SJSA1 (cell line): ENCODE measurements around the gene VPS33A. TPM values are rescaled to one million over a fixed set of nuclear protein-coding genes. Genes with fewer than 3 reads are reported as not detected.
A peak's percentile ranks its signal among the peaks of the same experiment; 100 is the strongest.

Source experiments
- DNase-seq, 2 experiments: peaks; one replicate each; pipeline ENCODE4 v3.0.0-alpha.2; 2015 to 2020; ENCODE audit warnings: low spot score in 2 of 2, low read depth in 1 of 2
- H3K27ac ChIP-seq: fragments of 250-450 bp; sonication (Bioruptor Pico); 2 replicates; pipeline ENCODE4 v1.5.1; 2020; ENCODE audit warnings: mild to moderate bottlenecking, moderate library complexity
- H3K27me3 ChIP-seq: fragments of 250-450 bp; sonication (Bioruptor Pico); replicated peaks from 2 replicates; pipeline ENCODE4 v1.5.1; 2020; ENCODE audit warnings: mild to moderate bottlenecking, moderate library complexity
- H3K36me3 ChIP-seq: fragments of 250-450 bp; sonication (Bioruptor Pico); 2 replicates; pipeline ENCODE4 v1.5.1; 2020; ENCODE audit warnings: mild to moderate bottlenecking
- H3K4me1 ChIP-seq: fragments of 250-450 bp; sonication (Bioruptor Pico); replicated peaks from 2 replicates; pipeline ENCODE4 v1.6.1; 2021; ENCODE audit warnings: mild to moderate bottlenecking
- H3K4me3 ChIP-seq: fragments of 250-450 bp; sonication (Bioruptor Pico); 2 replicates; pipeline ENCODE4 v1.5.1; 2020; ENCODE audit warnings: mild to moderate bottlenecking
- H3K9me3 ChIP-seq: fragments of 250-450 bp; sonication (Bioruptor Pico); replicated peaks from 2 replicates; pipeline ENCODE4 v1.5.1; 2020; ENCODE audit warnings: mild to moderate bottlenecking
- total RNA-seq: library from RNA; depleted of rRNA; stranded (reverse); fragments of >200 nt; shearing (Covaris generic); gene quantifications from 2 replicates; pipeline ENCODE4 v1.2.3, GENCODE V29; 2014; rRNA removed

The VPS33A gene
- 13.6 and 14.3 TPM in 2 replicates for total RNA-seq

GRCh38 chr12:122266230-122266901, at the start of gene VPS33A:
TSS of gene VPS33A (minus strand) at chr12:122266494. CDS start at chr12:122266408, 86 bp downstream.
- no peaks in the 10 kb centered on the region for H3K4me1 ChIP-seq
- H3K4me3 ChIP-seq, result peak within 1 kb of the TSS; percentile 69
- no peaks in the 10 kb centered on the region for H3K27me3 ChIP-seq
- H3K9me3 ChIP-seq, result no peaks in the 10 kb centered on the region
- peaks cover 10% of the 10 kb centered on the region for H3K36me3 ChIP-seq
- DNase-seq, result peak; percentile 91 to 97
- peak within 1 kb of the TSS; percentile 65 for H3K27ac ChIP-seq

- H3K36me3 ChIP-seq, result peaks cover 78% of the 10 kb centered on the region
- no peak overlapping the region for H3K27ac ChIP-seq
- H3K4me1 ChIP-seq, result no peaks in the 10 kb centered on the region; the same call in 1 of the 2 replicates
- H3K27me3 ChIP-seq, result no peaks in the 10 kb centered on the region
- no peak for DNase-seq
- H3K4me3 ChIP-seq, result no peak overlapping the region
- H3K9me3 ChIP-seq, result no peaks in the 10 kb centered on the region
These were observed 46.6 kb upstream of the VPS33A start for GRCh38 chr12:122312926-122313325.

DNA sequence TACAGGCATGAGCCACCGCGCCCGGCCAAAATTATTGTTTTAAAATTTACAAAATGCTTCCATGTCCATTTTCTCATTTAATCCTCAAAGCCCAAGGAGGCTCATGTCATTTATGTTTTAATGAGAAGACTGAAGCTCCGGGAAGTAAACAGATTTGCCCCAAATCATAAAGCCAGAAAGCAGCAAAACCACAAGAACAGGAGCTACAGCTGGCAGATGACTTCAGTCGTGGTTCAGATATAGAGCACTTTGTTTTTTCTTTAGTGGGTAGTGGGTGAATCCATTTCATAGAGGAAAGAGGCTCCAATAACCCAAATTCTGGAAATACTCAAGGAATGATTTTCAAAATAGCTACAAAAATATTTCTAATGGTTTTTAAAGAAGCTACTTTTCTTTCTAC, 45.4 kb upstream of the VPS33A start:
- Histone ChIP-seq H3K36me3 (peaks cover 74% of the 10 kb centered on the region), H3K27ac (no peak overlapping the region), H3K9me3 (no peaks in the 10 kb centered on the region), H3K27me3 (no peaks in the 10 kb centered on the region), H3K4me1 (no peaks in the 10 kb centered on the region; the same call in 1 of the 2 replicates), H3K4me3 (no peak overlapping the region)
- no peak for DNase-seq

DNA sequence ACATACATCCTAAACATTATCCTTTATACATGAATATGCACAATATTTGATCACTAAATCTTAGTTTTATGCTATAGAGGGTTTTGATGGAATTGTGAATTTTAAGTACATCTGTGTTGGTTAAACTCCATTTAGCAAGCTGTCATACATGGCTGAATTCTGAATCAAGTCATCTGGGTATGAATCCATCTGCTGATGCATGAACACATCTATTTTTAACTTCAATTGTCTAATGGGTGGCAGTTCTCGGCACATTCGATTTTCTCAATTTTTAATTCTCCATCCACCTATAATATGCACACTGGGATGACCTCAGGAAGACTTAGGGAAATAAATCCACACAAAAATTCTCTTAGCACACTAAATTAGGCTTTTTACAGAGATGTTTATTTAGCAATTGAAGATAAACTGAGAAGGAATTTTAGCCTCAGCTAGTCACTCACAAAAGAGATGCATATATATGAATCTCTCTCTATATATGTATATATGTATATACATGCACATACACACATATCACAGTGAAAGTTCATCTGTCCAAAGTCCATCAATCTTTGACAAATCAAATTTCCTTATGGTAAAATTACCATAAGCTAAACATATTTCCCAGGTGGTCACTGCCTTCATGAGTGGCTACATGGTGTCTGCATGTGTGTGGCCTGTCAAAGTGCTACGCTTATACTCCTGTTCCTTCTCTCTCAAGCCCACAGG, 44.5 kb upstream of the VPS33A start:
- H3K4me3 ChIP-seq, result no peak overlapping the region
- no peaks in the 10 kb centered on the region for H3K9me3 ChIP-seq
- H3K4me1 ChIP-seq, result no peaks in the 10 kb centered on the region; the same call in 1 of the 2 replicates
- no peak overlapping the region for H3K27ac ChIP-seq
- peaks cover 65% of the 10 kb centered on the region for H3K36me3 ChIP-seq
- DNase-seq, result no peak
- no peaks in the 10 kb centered on the region for H3K27me3 ChIP-seq

- Histone ChIP-seq H3K27me3 (no peaks in the 10 kb centered on the region), H3K36me3 (peaks cover 69% of the 10 kb centered on the region), H3K27ac (no peak overlapping the region), H3K4me3 (no peak overlapping the region), H3K9me3 (no peaks in the 10 kb centered on the region), H3K4me1 (no peaks in the 10 kb centered on the region; the same call in 1 of the 2 replicates)
- DNase-seq, result no peak
These were observed 43.3 kb upstream of the VPS33A start for GRCh38 chr12:122309564-122310121.

DNA sequence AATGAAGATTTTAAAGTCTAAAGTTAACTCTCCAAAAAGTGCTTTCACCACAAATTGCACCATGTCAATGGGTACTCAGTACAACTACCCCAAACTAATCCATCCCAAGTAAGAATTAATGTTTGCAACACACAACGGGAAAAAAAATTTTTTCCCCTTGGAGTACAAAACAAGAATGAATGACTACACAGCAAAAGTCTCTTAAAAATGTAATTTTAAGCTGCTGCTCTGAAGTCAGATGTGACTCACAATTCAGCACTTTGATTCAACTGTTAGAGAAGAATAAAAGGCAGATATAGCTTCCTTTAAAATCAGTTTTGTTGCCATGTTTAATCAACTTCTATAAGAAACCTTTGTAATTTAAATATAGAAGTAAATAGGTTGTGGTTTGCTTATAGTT, 42.5 kb upstream of the VPS33A start:
- H3K4me3 ChIP-seq, result no peak overlapping the region
- peaks cover 74% of the 10 kb centered on the region for H3K36me3 ChIP-seq

DNA sequence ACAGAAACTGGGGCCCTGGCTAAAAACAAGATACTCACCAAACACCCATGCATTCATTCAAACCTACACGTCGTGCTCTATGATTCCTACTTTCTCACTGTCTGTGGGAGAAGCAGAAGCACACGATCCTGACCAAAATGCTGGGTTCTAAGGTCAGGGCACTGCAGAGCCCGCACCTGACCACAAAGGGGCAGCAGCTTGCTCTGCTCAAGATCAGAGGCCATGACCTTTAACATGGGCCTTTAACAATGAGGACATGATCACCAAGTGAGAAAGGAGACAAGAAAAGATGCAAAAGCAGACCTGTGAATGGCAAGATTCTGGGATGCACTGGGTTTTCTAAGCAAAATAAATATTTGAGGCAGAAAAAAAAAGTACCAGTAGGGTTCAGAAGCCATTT, 40.1 kb upstream of the VPS33A start:
- Histone ChIP-seq H3K27ac (no peak overlapping the region), H3K9me3 (no peaks in the 10 kb centered on the region), H3K27me3 (no peaks in the 10 kb centered on the region), H3K36me3 (peaks cover 70% of the 10 kb centered on the region), H3K4me1 (no peaks in the 10 kb centered on the region; the same call in 1 of the 2 replicates), H3K4me3 (no peak overlapping the region)
- no peak for DNase-seq

More for the DNA sequence above, 42.5 kb upstream of the VPS33A start:
- Histone ChIP-seq H3K9me3 (no peaks in the 10 kb centered on the region), H3K27me3 (no peaks in the 10 kb centered on the region), H3K27ac (no peak overlapping the region), H3K4me1 (no peaks in the 10 kb centered on the region; the same call in 1 of the 2 replicates)
- no peak for DNase-seq

GRCh38 chr12:122304924-122305323, 38.6 kb upstream of the VPS33A start:
- H3K27ac ChIP-seq, result no peak overlapping the region
- no peak for DNase-seq
- no peak overlapping the region for H3K4me3 ChIP-seq
- H3K36me3 ChIP-seq, result peaks cover 66% of the 10 kb centered on the region
- H3K27me3 ChIP-seq, result no peaks in the 10 kb centered on the region
- H3K4me1 ChIP-seq, result no peaks in the 10 kb centered on the region; the same call in 1 of the 2 replicates
- no peaks in the 10 kb centered on the region for H3K9me3 ChIP-seq

GRCh38 chr12:122303068-122303467, 36.8 kb upstream of the VPS33A start:
- Histone ChIP-seq H3K4me3 (no peak overlapping the region), H3K4me1 (no peaks in the 10 kb centered on the region; the same call in 1 of the 2 replicates), H3K27ac (no peak overlapping the region), H3K36me3 (peaks cover 53% of the 10 kb centered on the region), H3K27me3 (no peaks in the 10 kb centered on the region), H3K9me3 (no peaks in the 10 kb centered on the region)
- DNase-seq, result no peak

DNA sequence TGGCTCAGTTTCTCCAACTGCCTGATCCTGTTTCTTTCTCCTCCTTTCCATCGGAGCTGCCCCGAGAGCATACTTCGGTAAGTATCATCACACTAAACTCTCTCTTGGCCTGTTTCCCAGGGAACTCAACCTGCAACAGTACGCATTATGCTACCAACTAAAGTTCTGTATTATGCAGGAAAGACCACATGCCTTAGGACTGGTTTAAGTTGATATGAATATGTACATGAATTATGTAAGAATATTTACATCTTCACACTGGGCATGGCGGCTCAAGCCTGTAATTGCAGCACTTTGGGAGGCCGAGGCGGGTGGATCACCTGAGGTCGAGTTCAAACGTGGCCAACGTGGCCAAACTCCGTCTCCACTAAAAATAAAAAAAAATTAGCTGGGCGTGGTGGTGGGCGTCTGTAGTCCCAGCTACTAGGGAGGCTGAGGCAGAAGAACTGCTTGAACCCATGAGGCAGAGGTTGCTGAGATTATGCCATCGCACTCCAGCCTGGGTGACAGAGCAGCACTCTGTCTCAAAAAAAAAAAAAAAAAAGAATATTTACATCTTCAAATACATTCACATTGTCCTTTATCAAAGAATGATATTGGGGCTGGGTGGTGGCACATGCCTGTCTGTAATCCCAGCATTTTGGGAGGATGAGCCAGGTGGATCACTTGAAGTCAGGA, 31.9 kb upstream of the VPS33A start:
- Histone ChIP-seq H3K9me3 (no peaks in the 10 kb centered on the region), H3K36me3 (peaks cover 44% of the 10 kb centered on the region), H3K27me3 (no peaks in the 10 kb centered on the region), H3K27ac (no peak overlapping the region), H3K4me3 (no peak overlapping the region), H3K4me1 (peaks cover 5% of the 10 kb centered on the region; the same call in 1 of the 2 replicates)
- DNase-seq, result no peak

DNA sequence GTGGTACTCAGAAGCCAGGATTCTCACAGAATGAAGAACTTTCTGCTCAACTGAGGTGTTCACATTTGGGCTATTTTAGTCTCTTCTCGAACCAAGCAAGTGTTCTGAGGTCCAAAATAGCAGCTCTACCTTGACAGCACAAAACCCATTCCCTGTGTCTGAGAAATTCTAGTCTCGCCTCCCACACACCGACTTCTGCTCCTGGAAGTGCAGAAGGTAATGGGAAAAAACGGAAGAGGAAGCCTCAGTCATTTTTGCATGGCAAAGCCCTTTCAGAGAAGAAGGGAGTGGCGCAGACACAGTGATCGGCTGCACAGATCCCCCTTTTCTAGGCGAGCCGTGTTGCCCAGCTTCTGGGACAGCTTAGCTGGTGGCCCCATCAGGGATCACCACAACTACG, 31.2 kb upstream of the VPS33A start:
- Histone ChIP-seq H3K27ac (no peak overlapping the region), H3K4me1 (peaks cover 5% of the 10 kb centered on the region; the same call in 1 of the 2 replicates), H3K36me3 (peaks cover 40% of the 10 kb centered on the region), H3K4me3 (no peak overlapping the region), H3K9me3 (no peaks in the 10 kb centered on the region), H3K27me3 (no peaks in the 10 kb centered on the region)
- DNase-seq, result no peak

DNA sequence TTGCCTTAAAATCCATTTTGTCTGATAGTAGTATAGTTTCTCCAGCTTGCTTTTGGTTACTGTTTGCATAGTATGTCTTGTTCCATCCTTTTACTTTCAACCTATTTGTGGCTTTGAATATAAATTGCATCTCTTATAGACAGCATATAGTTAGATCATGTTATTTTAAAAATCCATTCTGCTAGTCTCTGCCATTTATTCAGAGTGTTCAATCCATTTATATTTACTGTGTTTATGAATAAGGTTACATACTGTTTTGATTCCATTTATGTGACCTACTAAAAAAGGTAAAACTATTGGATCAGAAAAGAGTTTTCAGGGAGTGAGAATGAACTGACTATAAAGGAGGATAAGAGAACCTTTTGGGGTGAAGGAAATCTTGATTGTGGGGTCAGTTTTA, 29.6 kb upstream of the VPS33A start:
- no peak for DNase-seq
- H3K36me3 ChIP-seq, result peaks cover 31% of the 10 kb centered on the region
- H3K27me3 ChIP-seq, result no peaks in the 10 kb centered on the region
- peaks cover 5% of the 10 kb centered on the region; the same call in 1 of the 2 replicates for H3K4me1 ChIP-seq
- no peak overlapping the region for H3K4me3 ChIP-seq
- no peak overlapping the region for H3K27ac ChIP-seq
- no peaks in the 10 kb centered on the region for H3K9me3 ChIP-seq

GRCh38 chr12:122293081-122293480, 26.8 kb upstream of the VPS33A start:
- Histone ChIP-seq H3K9me3 (no peaks in the 10 kb centered on the region), H3K4me3 (no peak overlapping the region), H3K27me3 (no peaks in the 10 kb centered on the region)

More at GRCh38 chr12:122293081-122293480, 26.8 kb upstream of the VPS33A start:
- Histone ChIP-seq H3K36me3 (peaks cover 26% of the 10 kb centered on the region), H3K4me1 (peaks cover 5% of the 10 kb centered on the region; the same call in 1 of the 2 replicates), H3K27ac (no peak overlapping the region)
- DNase-seq, result no peak
